Fibroblast of lung (primary cell): ENCODE results near the gene SDCCAG8. TPM values are rescaled to one million over a fixed set of nuclear protein-coding genes. Genes with fewer than 3 reads are reported as not detected.

Experiments
- DNase-seq, 2 donors: peaks; one replicate each; pipeline versions ENCODE4 v3.0.0 to v3.0.0-alpha.2; 2010; ENCODE audit warnings: low read depth in 2 of 2
- H2AFZ ChIP-seq: 2 replicates; pipeline ENCODE4 v1.5.1; 2012; ENCODE audit warnings: low read length, control low read depth, inconsistent platforms
- H3K27ac ChIP-seq: 2 replicates; pipeline ENCODE4 v1.5.1; 2011; ENCODE audit warnings: low read length, control low read depth; ENCODE audit not compliant: insufficient read depth
- H3K27me3 ChIP-seq: 2 replicates; pipeline ENCODE4 v1.5.1; 2011; ENCODE audit warnings: mild to moderate bottlenecking, low read length; ENCODE audit not compliant: control insufficient read depth, insufficient read depth
- H3K36me3 ChIP-seq: 2 replicates; pipeline ENCODE4 v1.5.1; 2011; ENCODE audit warnings: low read length; ENCODE audit not compliant: control insufficient read depth, insufficient read depth
- H3K4me1 ChIP-seq: 2 replicates; pipeline ENCODE4 v1.5.1; 2011; ENCODE audit warnings: low read length; ENCODE audit not compliant: control insufficient read depth, insufficient read depth; ENCODE audit errors: extremely low read depth
- H3K4me2 ChIP-seq: 2 replicates; pipeline ENCODE4 v1.5.1; 2011; ENCODE audit warnings: low read length, control low read depth; ENCODE audit not compliant: insufficient read depth; ENCODE audit errors: extremely low read depth
- H3K4me3 ChIP-seq, 4 experiments: fragments of 200-600 bp in 1 of 4; sonication (generic) in 1 of 4; replicated peaks in 1 of 4; 2 replicates each; pipeline ENCODE4 v1.5.1; 2011 to 2016; ENCODE audit warnings: low read length in 4 of 4, low read depth in 3 of 4, mild to moderate bottlenecking in 3 of 4, control low read depth in 2 of 4, inconsistent platforms in 1 of 4, mixed read lengths in 1 of 4; ENCODE audit not compliant: insufficient read depth in 1 of 4; ENCODE audit errors: control extremely low read depth in 1 of 4
- H3K79me2 ChIP-seq: 2 replicates; pipeline ENCODE4 v1.5.1; 2012; ENCODE audit warnings: mild to moderate bottlenecking, low read length, inconsistent platforms; ENCODE audit not compliant: control insufficient read depth, insufficient read depth
- H3K9ac ChIP-seq: 2 replicates; pipeline ENCODE4 v1.5.1; 2011; ENCODE audit warnings: mild to moderate bottlenecking, low read length, control low read depth; ENCODE audit not compliant: insufficient read depth
- H3K9me3 ChIP-seq: 2 replicates; pipeline ENCODE4 v1.5.1; 2012; ENCODE audit warnings: low read depth, low read length; ENCODE audit not compliant: control insufficient read depth, insufficient read depth
- H4K20me1 ChIP-seq: 2 replicates; pipeline ENCODE4 v1.5.1; 2011; ENCODE audit warnings: low read length; ENCODE audit not compliant: control insufficient read depth, insufficient read depth; ENCODE audit errors: extremely low read depth
- EZH2 ChIP-seq: IDR thresholded peaks from 2 replicates; pipeline ENCODE4 v1.5.1; 2012; ENCODE audit warnings: low read length, control low read depth, mild to moderate bottlenecking; ENCODE audit errors: missing control alignments
- polyA plus RNA-seq, 2 donors: library from polyadenylated mRNA; depleted of rRNA in 1 of 2; stranded (reverse) in 1 of 2; unstranded in 1 of 2; fragments of >200 nt; gene quantifications; 2 replicates each; pipeline ENCODE4 v1.2.1, GENCODE V29; 2011 to 2012; ENCODE audit warnings: missing spikeins in 1 of 2
- total RNA-seq: library from RNA; depleted of rRNA; stranded (reverse); fragments of >200 nt; gene quantifications from 2 replicates; pipeline ENCODE4 v1.2.1, GENCODE V29; 2014
- TF ChIP-seq, protein P1 (sequence below), 2 donors: IDR thresholded peaks in 1 of 2; conservative IDR thresholded peaks in 1 of 2; 1 replicate in 1 of 2; 2 replicates in 1 of 2; pipeline ENCODE4 v1.5.1; 2011 to 2012; ENCODE audit warnings: low read length in 2 of 2, control low read depth in 1 of 2, inconsistent platforms in 1 of 2, low read depth in 1 of 2, mild to moderate bottlenecking in 1 of 2

SDCCAG8 gene
- total and polyA plus RNA-seq, 2 donors (not counting 1 experiment from before 2014, with no cell fraction given): 34.8 to 53.2 TPM

DNA sequence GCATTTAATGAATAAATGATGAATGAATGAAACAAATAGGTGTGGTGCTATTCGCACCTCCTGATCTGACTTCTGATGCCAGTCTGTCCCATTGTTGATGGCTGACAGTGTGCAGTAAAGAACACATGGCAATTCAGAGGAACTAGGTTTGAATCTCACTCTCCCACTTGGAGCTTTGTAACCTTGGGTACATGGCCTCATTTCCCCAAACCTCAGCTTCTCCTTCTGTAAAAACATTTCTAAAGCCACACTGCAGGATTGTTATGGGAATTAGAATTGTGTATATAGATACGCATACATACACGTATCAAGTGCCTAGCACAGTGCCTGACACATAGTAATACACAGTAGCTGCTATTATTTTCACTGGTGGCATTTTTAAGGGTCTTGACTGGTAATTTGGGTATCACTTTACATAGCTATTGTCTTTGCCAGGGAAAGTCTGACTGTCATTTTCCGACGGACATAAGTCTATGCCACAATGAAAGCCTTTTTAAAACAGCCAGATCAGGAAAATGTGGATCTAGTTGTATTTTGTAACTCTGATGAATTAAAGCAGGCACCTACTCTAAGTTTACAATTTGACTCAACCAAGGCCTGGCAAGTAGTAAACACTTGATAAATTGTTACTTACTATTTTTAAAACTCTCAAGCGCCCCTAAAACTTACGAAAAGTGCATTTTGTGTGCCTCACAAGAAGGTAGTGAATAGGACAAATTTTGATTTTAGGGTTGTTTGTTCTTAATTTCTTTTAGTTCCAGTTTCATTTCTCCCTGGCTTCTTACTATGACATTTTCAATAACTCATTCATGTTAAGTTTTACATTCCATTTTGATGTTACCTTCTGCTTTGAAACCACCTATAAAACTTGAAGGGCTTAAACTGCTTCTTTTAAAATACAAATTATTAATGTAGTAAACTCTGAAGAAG, 164.4 kb downstream of the SDCCAG8 start:
- Histone ChIP-seq H3K9me3 (no peaks in the 10 kb centered on the region), H3K9ac (no peak overlapping the region), H3K36me3 (no peaks in the 10 kb centered on the region), H3K27ac (no peak overlapping the region), H3K4me3 (no peak overlapping the region), H3K4me1 (no peaks in the 10 kb centered on the region), H3K79me2 (no peaks in the 10 kb centered on the region), H3K4me2 (no peak overlapping the region), H3K27me3 (no peaks in the 10 kb centered on the region), H4K20me1 (no peaks in the 10 kb centered on the region), H2AFZ (no peak overlapping the region)
- DNase-seq: no peak
- TF ChIP-seq EZH2: no peak
- TF ChIP-seq, protein P1, sequence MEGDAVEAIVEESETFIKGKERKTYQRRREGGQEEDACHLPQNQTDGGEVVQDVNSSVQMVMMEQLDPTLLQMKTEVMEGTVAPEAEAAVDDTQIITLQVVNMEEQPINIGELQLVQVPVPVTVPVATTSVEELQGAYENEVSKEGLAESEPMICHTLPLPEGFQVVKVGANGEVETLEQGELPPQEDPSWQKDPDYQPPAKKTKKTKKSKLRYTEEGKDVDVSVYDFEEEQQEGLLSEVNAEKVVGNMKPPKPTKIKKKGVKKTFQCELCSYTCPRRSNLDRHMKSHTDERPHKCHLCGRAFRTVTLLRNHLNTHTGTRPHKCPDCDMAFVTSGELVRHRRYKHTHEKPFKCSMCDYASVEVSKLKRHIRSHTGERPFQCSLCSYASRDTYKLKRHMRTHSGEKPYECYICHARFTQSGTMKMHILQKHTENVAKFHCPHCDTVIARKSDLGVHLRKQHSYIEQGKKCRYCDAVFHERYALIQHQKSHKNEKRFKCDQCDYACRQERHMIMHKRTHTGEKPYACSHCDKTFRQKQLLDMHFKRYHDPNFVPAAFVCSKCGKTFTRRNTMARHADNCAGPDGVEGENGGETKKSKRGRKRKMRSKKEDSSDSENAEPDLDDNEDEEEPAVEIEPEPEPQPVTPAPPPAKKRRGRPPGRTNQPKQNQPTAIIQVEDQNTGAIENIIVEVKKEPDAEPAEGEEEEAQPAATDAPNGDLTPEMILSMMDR (conservative IDR thresholded peaks at IDR 0.05 in 1 of 2, IDR thresholded peaks at IDR 0.05 in 1 of 2; ENCODE audit: low read depth in 1 of 2, low read length in 2 of 2): no peak

DNA sequence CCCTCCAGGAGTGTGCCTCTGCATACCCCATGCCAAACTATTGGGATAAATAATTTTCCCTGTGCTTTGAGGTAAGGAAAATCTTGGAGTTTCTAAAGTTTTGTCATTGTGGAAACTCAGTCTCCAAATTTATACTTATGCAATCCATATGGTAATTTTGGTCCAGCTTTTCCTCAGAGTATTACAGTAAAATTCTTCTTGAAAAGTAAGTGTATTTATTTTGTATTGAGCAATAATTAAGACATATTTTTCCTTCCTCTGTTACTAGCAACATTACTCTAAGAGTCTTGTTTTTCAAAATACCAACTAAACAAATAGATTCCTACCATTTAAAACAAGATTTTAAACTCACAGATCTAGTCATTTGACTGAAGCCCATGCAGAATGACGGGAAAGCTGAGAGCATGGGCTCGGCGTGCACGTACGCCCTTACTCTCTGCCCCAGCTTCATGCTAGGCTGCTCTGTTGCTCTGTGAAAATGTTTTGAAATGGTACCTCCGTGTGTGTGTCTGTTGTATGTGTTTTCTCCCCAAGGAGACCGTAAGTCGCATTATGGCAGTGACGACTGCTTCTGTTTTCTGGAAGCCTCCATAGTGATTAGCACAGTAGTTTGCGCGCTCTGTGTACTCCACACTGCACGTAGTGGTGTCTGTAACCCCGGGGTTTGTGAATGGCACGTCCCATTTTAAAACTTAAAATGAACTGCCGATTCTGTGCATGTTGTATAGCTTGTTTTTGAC, 165.3 kb downstream of the SDCCAG8 start:
- Histone ChIP-seq H3K4me3 (peak overlapping the region in 1 of 4 experiments; percentile 34), H3K4me1 (no peaks in the 10 kb centered on the region), H2AFZ (no peak overlapping the region), H3K79me2 (no peaks in the 10 kb centered on the region), H3K36me3 (no peaks in the 10 kb centered on the region), H3K9ac (no peak overlapping the region), H4K20me1 (no peaks in the 10 kb centered on the region), H3K27ac (no peak overlapping the region), H3K9me3 (no peaks in the 10 kb centered on the region), H3K4me2 (no peak overlapping the region), H3K27me3 (no peaks in the 10 kb centered on the region)
- DNase-seq: peak in 1 of 2 donors; percentile 33
- TF ChIP-seq, protein P1 (conservative IDR thresholded peaks at IDR 0.05 in 1 of 2, IDR thresholded peaks at IDR 0.05 in 1 of 2; ENCODE audit: low read depth in 1 of 2, low read length in 2 of 2): no peak
- TF ChIP-seq EZH2: no peak

DNA sequence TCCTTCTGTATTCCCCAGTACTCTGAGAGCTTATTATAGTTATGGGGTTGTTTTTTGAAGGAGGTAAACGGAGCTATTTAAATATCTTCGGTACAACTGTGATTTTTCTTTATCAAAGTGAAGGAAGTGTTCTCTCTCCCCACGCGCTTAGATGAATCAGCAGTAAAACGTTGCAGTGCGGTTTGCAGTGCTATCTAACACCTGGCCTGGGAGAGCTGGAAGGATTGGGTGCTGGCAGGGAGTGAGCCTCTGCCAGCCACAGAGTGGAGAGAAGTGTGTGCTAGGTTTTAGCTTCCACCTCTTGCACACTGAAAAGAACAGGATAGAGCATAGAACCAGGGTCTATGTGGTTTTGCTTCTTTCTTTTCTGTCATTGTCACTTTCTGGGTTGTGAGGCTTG, 165.9 kb downstream of the SDCCAG8 start:
- H3K27me3 ChIP-seq: no peaks in the 10 kb centered on the region
- peak; percentile 72 to 93 for DNase-seq
- H3K79me2 ChIP-seq: no peaks in the 10 kb centered on the region
- H3K9me3 ChIP-seq: no peaks in the 10 kb centered on the region
- H3K4me1 ChIP-seq: no peaks in the 10 kb centered on the region
- no peak overlapping the region for H3K27ac ChIP-seq
- H3K4me3 ChIP-seq: peak overlapping the region in 1 of 4 experiments; percentile 34
- H3K4me2 ChIP-seq: no peak overlapping the region
- H3K36me3 ChIP-seq: no peaks in the 10 kb centered on the region
- no peak overlapping the region for H2AFZ ChIP-seq
- H4K20me1 ChIP-seq: no peaks in the 10 kb centered on the region
- TF ChIP-seq, protein P1 (conservative IDR thresholded peaks at IDR 0.05 in 1 of 2, IDR thresholded peaks at IDR 0.05 in 1 of 2; ENCODE audit: low read depth in 1 of 2, low read length in 2 of 2): no peak
- TF ChIP-seq EZH2: no peak
- no peak overlapping the region for H3K9ac ChIP-seq
